Measurements from ENCODE around the gene KHK. TPM values are rescaled to one million over a fixed set of nuclear protein-coding genes. Genes with fewer than 3 reads are reported as not detected.

KHK gene
- total RNA-seq, 1 experiment from 2014 or later, result 3.2 TPM

- in situ Hi-C loops (cut with HindIII; ENCODE audit: low pct_unique_long_range_greater_than_20kb, low sequenced_read_pairs), result no loop called here
- no peak for DNase-seq (ENCODE audit: low read depth, low spot score)
These were observed 9.3 kb upstream of the KHK start for GRCh38 chr2:27077231-27077630.

DNA sequence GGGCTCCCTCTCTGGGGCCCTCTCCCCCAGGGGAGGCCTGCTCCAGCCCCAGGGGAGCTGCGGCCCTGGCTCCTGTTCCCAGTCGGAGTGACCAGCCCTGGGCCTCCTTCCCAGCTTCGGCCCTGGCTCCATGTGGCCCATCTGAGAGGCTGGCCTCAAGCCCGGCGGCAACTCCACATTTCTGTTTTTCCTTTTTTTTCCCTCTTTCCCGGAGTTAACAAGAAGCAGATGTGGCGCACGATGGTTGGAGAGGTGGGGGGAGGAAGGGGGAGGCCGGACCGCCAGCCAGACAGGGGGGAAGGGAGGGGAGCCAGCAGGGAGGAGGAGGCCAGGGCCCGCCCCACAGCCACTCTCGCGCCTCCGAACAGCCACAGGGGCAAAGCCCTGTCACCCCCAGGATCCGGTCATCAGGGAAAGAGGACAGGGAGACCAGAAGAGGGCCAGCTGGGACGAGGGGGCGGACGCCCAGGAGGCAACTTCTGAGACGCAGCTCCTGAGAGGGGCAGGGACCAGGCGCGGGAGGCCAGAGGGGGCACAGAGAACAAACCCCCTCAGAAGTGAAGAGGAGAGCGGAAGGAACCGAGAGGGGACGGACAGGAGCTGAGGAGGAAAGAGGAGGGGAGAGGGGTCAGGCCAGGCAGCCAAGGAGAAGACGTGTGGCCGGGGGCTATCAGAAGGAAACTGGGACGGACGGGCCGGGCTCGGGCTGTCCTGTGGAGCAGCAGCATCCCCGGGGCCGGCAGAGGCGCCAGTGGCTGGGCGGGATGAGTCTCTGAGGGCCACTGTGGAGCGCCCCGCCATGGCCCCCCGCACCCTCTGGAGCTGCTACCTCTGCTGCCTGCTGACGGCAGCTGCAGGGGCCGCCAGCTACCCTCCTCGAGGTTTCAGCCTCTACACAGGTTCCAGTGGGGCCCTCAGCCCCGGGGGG, 8.0 kb upstream of the KHK start, which contains the start of gene EMILIN1:
EMILIN1 (plus strand) TSS at position 349 of the 928 bp plus-strand sequence; CDS start at position 800, 451 bp downstream.
- in situ Hi-C loops (cut with HindIII; ENCODE audit: low pct_unique_long_range_greater_than_20kb, low sequenced_read_pairs), result no loop called here

GRCh38 chr2:27079233-27080139, 7.1 kb upstream of the KHK start:
- DNase-seq (ENCODE audit: low read depth, low spot score), result peak; percentile 58
- in situ Hi-C loops (cut with HindIII; ENCODE audit: low pct_unique_long_range_greater_than_20kb, low sequenced_read_pairs), result no loop called here

More for the DNA sequence above, 8.0 kb upstream of the KHK start, which contains the start of gene EMILIN1:
- no peak for DNase-seq (ENCODE audit: low read depth, low spot score)

GRCh38 chr2:27080140-27080469, 6.5 kb upstream of the KHK start:
- no peak for DNase-seq (ENCODE audit: low read depth, low spot score)
- in situ Hi-C loops (cut with HindIII; ENCODE audit: low pct_unique_long_range_greater_than_20kb, low sequenced_read_pairs), result no loop called here

GRCh38 chr2:27080603-27080936, 6.0 kb upstream of the KHK start:
- DNase-seq (ENCODE audit: low read depth, low spot score), result no peak
- in situ Hi-C loops (cut with HindIII; ENCODE audit: low pct_unique_long_range_greater_than_20kb, low sequenced_read_pairs), result no loop called here

DNA sequence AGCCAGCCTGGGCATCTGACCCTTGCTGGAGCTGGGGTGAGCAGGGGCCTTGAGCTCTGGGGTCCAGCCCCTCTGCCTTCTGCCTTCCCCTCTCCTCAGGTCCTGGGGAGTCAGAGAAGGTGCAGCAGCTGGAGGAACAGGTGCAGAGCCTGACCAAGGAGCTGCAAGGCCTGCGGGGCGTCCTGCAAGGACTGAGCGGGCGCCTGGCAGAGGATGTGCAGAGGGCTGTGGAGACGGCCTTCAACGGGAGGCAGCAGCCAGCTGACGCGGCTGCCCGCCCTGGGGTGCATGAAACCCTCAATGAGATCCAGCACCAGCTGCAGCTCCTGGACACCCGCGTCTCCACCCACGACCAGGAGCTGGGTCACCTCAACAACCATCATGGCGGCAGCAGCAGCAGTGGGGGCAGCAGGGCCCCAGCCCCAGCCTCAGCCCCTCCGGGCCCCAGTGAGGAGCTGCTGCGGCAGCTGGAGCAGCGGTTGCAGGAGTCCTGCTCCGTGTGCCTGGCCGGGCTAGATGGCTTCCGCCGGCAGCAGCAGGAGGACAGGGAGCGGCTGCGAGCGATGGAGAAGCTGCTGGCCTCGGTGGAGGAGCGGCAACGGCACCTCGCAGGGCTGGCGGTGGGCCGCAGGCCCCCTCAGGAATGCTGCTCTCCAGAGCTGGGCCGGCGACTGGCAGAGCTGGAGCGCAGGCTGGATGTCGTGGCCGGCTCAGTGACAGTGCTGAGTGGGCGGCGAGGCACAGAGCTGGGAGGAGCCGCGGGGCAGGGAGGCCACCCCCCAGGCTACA, 4.4 kb upstream of the KHK start:
- in situ Hi-C loops (cut with HindIII; ENCODE audit: low pct_unique_long_range_greater_than_20kb, low sequenced_read_pairs), result no loop called here
- no peak for DNase-seq (ENCODE audit: low read depth, low spot score)

- in situ Hi-C loops (cut with HindIII; ENCODE audit: low pct_unique_long_range_greater_than_20kb, low sequenced_read_pairs), result no loop called here
- DNase-seq (ENCODE audit: low read depth, low spot score), result no peak
These were observed 3.7 kb upstream of the KHK start for GRCh38 chr2:27082773-27083409.

DNA sequence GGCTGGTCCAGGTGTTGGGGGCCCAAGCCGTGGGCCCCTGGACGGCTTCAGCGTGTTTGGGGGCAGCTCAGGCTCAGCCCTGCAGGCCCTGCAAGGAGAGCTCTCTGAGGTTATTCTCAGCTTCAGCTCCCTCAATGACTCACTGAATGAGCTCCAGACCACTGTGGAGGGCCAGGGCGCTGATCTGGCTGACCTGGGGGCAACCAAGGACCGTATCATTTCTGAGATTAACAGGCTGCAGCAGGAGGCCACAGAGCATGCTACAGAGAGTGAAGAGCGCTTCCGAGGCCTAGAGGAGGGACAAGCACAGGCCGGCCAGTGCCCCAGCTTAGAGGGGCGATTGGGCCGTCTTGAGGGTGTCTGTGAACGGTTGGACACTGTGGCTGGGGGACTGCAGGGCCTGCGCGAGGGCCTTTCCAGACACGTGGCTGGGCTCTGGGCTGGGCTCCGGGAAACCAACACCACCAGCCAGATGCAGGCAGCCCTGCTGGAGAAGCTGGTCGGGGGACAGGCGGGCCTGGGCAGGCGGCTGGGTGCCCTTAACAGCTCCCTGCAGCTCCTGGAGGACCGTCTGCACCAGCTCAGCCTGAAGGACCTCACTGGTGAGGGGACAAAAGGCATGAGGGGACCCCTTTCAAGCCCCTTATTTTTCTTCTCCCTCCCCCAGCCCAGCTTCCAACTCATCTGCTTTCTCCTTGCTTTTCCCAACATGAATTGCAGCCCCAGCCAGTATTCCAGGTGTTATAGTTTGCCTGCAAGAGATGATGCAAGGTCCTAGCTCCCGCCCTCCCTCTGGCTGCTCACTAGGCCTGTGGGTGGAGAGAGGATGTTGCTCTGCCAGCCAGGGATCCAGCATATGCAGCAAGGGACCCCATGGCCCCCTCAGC, 2.9 kb upstream of the KHK start:
- in situ Hi-C loops (cut with HindIII; ENCODE audit: low pct_unique_long_range_greater_than_20kb, low sequenced_read_pairs), result no loop called here
- DNase-seq (ENCODE audit: low read depth, low spot score), result no peak

DNA sequence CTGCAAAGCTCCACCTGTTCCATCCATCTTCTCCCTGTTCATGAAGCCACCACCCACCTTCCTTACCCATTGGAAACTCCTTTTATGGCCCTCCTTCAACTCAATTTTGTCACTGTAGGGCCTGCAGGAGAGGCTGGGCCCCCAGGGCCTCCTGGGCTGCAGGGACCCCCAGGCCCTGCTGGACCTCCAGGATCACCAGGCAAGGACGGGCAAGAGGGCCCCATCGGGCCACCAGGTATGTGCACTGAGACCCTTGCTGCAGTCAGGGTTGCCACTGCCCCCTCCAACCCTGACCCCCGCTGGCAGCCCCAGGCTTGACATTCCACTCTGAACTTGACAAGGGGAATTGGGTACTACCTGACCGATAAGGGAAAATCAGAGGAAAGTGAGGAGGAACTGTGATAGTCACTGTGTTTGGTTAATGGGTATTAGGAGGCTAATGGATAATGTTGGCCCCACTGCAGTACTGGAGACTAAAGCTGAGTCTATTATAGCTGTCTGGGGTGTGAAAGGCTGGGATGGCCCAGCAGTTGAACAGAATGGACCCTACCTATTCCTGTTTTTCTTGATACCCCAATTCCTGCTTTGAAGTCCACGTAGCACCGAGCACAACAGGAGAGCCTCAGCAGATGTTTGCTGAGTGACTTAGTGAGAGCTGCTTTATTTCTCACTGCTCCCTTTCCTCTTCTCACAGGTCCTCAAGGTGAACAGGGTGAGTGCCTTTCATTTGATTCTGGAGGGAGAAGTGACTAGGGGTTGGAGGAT, 2.1 kb upstream of the KHK start:
- in situ Hi-C loops (cut with HindIII; ENCODE audit: low pct_unique_long_range_greater_than_20kb, low sequenced_read_pairs), result no loop called here

GRCh38 chr2:27085062-27085672, 1.4 kb upstream of the KHK start:
- in situ Hi-C loops (cut with HindIII; ENCODE audit: low pct_unique_long_range_greater_than_20kb, low sequenced_read_pairs), result no loop called here
- no peak for DNase-seq (ENCODE audit: low read depth, low spot score)

More for the DNA sequence above, 2.1 kb upstream of the KHK start:
- DNase-seq (ENCODE audit: low read depth, low spot score), result no peak

DNA sequence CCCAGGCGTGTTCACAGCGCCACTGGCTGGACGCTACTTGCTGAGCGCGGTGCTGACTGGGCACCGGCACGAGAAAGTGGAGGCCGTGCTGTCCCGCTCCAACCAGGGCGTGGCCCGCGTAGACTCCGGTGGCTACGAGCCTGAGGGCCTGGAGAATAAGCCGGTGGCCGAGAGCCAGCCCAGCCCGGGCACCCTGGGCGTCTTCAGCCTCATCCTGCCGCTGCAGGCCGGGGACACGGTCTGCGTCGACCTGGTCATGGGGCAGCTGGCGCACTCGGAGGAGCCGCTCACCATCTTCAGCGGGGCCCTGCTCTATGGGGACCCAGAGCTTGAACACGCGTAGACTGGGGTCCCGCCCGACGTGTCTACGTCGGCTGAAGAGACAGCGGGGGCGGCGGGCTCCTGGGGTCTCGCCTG, 891 bp upstream of the KHK start:
- peak; percentile 70 for DNase-seq (ENCODE audit: low read depth, low spot score)
- in situ Hi-C loops (cut with HindIII; ENCODE audit: low pct_unique_long_range_greater_than_20kb, low sequenced_read_pairs), result no loop called here

DNA sequence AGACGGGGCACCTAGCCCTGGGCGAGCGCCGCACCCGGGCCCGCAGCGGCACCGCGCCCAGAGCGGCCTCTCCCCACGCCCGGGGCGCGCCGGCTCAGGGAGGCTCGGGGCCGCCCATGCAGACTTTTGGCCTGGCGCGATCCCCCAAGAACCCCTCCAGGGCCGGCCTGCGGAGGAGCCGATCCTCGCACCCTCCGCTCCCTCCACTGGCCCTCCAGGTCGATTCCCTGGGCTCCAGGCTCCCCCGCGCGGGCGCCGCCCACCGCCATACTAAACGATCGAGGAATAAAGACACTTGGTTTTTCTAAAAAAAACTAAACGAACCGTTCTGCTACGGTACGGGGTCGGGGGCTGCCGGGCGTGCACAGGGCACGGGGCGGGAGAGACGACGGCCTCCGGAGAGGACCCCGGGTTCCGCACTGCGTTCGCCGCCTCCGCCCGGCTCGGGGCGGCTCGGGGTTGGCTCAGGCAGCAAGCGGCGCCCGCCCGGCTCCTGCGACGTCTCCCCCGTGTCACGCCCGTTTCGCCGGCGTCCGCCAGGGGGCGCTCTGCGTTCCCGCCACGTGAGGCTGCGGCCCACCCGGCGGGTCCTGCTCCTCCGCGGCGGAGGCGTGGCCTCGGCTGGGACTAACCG, 365 bp upstream of the KHK start:
- in situ Hi-C loops (cut with HindIII; ENCODE audit: low pct_unique_long_range_greater_than_20kb, low sequenced_read_pairs), result no loop called here
- DNase-seq (ENCODE audit: low read depth, low spot score), result peak; percentile 94

- no peak for DNase-seq (ENCODE audit: low read depth, low spot score)
- in situ Hi-C loops (cut with HindIII; ENCODE audit: low pct_unique_long_range_greater_than_20kb, low sequenced_read_pairs), result no loop called here
These were observed 1.3 kb downstream of the KHK start for GRCh38 chr2:27087823-27088410.

- in situ Hi-C loops (cut with HindIII; ENCODE audit: low pct_unique_long_range_greater_than_20kb, low sequenced_read_pairs), result no loop called here
- no peak for DNase-seq (ENCODE audit: low read depth, low spot score)
These were observed 2.1 kb downstream of the KHK start for GRCh38 chr2:27088634-27089033.

Measured in SK-MEL-5 (cell line).